ENCODE data around the gene RIPK4. TPM values are rescaled to one million over a fixed set of nuclear protein-coding genes. Genes with fewer than 3 reads are reported as not detected.

RIPK4 gene
- total and polyA plus RNA-seq, 2 of the 13 experiments (the other 11 are each of a cell fraction or from before 2014, with no cell fraction given), result 3.1 to 4.9 TPM

- TF ChIP-seq HNF1A (IDR thresholded peaks at IDR 0.05; ENCODE audit: low read depth), result no peak
- peak; percentile 60; the same call in 1 of the 2 replicates for TF ChIP-seq HNF1A (CRISPR knock-in tag; IDR thresholded peaks at IDR 0.05; ENCODE audit: borderline replicate concordance)
- no peak for TF ChIP-seq MTA3 (CRISPR knock-in tag; IDR thresholded peaks at IDR 0.05)
- peak; percentile 7; the same call in 1 of the 2 replicates for TF ChIP-seq CBX2 (IDR thresholded peaks at IDR 0.05; ENCODE audit: low read depth, low read length)
- TF ChIP-seq CBX2 (CRISPR knock-in tag; IDR thresholded peaks at IDR 0.05; ENCODE audit: low read depth), result no peak
- TF ChIP-seq KLF13 (CRISPR knock-in tag; IDR thresholded peaks at IDR 0.05), result no peak
- no peak for TF ChIP-seq CREBL2 (CRISPR knock-in tag; IDR thresholded peaks at IDR 0.05; ENCODE audit: borderline replicate concordance)
- TF ChIP-seq ISL2 (CRISPR knock-in tag; IDR thresholded peaks at IDR 0.05), result peak; percentile 68
- TF ChIP-seq ZNF180 (CRISPR knock-in tag; IDR thresholded peaks at IDR 0.05; ENCODE audit: borderline replicate concordance, low read depth), result no peak
- no peak for TF ChIP-seq ZBTB21 (CRISPR knock-in tag; IDR thresholded peaks at IDR 0.05)
- TF ChIP-seq SNRNP70 (IDR thresholded peaks at IDR 0.05; ENCODE audit: low read depth, low read length), result no peak
- TF ChIP-seq THRA (CRISPR knock-in tag; IDR thresholded peaks at IDR 0.05; ENCODE audit: borderline replicate concordance), result peak; percentile 61; the same call in 1 of the 2 replicates
- TF ChIP-seq SMARCC2 (IDR thresholded peaks at IDR 0.05), result no peak
- no peak for TF ChIP-seq HHEX (CRISPR knock-in tag; IDR thresholded peaks at IDR 0.05)
- TF ChIP-seq ZNF234 (CRISPR knock-in tag; conservative IDR thresholded peaks at IDR 0.05), result no peak
- no peak for TF ChIP-seq ZNF749 (CRISPR knock-in tag; IDR thresholded peaks at IDR 0.05; ENCODE audit: borderline replicate concordance)
- no peak; the same call in 1 of the 2 replicates for TF ChIP-seq ZNF646 (CRISPR knock-in tag; IDR thresholded peaks at IDR 0.05)
- no peak for TF ChIP-seq CENPX (CRISPR knock-in tag; IDR thresholded peaks at IDR 0.05)
- 0 out of 2 replicates have a peak, but pooled peaks have one; percentile 71 for TF ChIP-seq ZSCAN20 (CRISPR knock-in tag; IDR thresholded peaks at IDR 0.05; ENCODE audit: borderline replicate concordance)
Observed at GRCh38 chr21:41768437-41769042, 1.7 kb upstream of the RIPK4 start (continued).
